ENCODE data around the gene TET1. TPM values are rescaled to one million over a fixed set of nuclear protein-coding genes. Genes with fewer than 3 reads are reported as not detected.

TET1 gene
- total RNA-seq, 1 experiment from 2014 or later = 2.3 TPM

GRCh38 chr10:68696018-68696417, 135.9 kb downstream of the TET1 start:
- H3K27ac ChIP-seq (ENCODE audit: low read length) = no peak overlapping the region
- in situ Hi-C loops (cut with HindIII; ENCODE audit: low pct_unique_long_range_greater_than_20kb, low sequenced_read_pairs) (no loop called here), intact Hi-C loops (cut with micrococcal nuclease; ENCODE audit: unreplicated experiment) (no loop called here)
- no peaks in the 10 kb centered on the region for H3K27me3 ChIP-seq (ENCODE audit: control insufficient read depth, insufficient read depth, low read length)
- H3K9me3 ChIP-seq (ENCODE audit: control insufficient read depth, insufficient read depth, low read depth, low read length) = no peaks in the 10 kb centered on the region
- no peak for TF ChIP-seq REST (IDR thresholded peaks at IDR 0.05; ENCODE audit: insufficient read depth in 1 of 2, low read depth in 2 of 2, low read length in 1 of 2)
- TF ChIP-seq CTCF (IDR thresholded peaks at IDR 0.05) = no peak
- TF ChIP-seq SIN3A (IDR thresholded peaks at IDR 0.05; ENCODE audit: borderline replicate concordance, insufficient read depth, low read depth, low read length) = no peak
- no peak for TF ChIP-seq POLR2AphosphoS5 (IDR thresholded peaks at IDR 0.05; ENCODE audit: low read depth, low read length)
- TF ChIP-seq TCF7L2 (IDR thresholded peaks at IDR 0.05; ENCODE audit: low read depth, low read length) = no peak
- CTCF ChIA-PET = interaction anchor here (0.6 kb wide), 2 partner anchors 65 to 187 kb away, joined by 3 to 6 read pairs; no protein-coding TSS in a partner anchor
- H3K4me1 ChIP-seq (ENCODE audit: control insufficient read depth, insufficient read depth, low read length) = no peaks in the 10 kb centered on the region
- DNase-seq (ENCODE audit: low read depth, low spot score) = no peak
- ATAC-seq = no peak
- no TSS peak for BruUV-seq (replicated peaks)
- POLR2A ChIA-PET = interaction anchor here (0.5 to 0.6 kb wide), 3 partner anchors 8 to 90 kb away, joined by 3 read pairs; no protein-coding TSS in a partner anchor
- no peaks in the 10 kb centered on the region for H3K36me3 ChIP-seq (ENCODE audit: control insufficient read depth, insufficient read depth, low read length)
- H3K4me3 ChIP-seq (ENCODE audit: low read depth in 2 of 2, low read length in 2 of 2) = no peak overlapping the region

DNA sequence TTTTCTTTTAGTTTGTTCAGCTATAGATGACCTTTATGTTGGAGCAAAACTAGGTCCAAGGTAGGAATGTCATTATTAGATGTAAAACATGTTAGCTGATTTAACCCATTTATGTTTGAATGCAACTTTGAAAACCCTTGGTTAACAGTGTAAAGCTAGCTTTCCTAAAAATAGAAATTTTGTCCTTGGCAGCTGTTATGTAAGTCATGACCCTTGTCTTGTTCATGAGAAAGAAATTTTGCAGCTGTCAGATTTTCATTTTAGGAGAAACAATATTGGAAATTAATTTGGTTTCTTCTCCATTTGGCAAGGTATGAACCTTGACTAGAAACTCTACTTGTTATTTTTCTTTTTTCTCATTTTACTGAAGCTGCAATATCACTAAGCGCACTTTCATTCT, 137.0 kb downstream of the TET1 start:
- POLR2A ChIA-PET = no interaction called here

More for the DNA sequence above, 137.0 kb downstream of the TET1 start:
- no peak for TF ChIP-seq POLR2AphosphoS5 (IDR thresholded peaks at IDR 0.05; ENCODE audit: low read depth, low read length)
- no peak for TF ChIP-seq TCF7L2 (IDR thresholded peaks at IDR 0.05; ENCODE audit: low read depth, low read length)
- TF ChIP-seq CTCF (IDR thresholded peaks at IDR 0.05) = no peak
- no peak for TF ChIP-seq REST (IDR thresholded peaks at IDR 0.05; ENCODE audit: insufficient read depth in 1 of 2, low read depth in 2 of 2, low read length in 1 of 2)
- DNase-seq (ENCODE audit: low read depth, low spot score) = no peak
- no peak overlapping the region for H3K4me3 ChIP-seq (ENCODE audit: low read depth in 2 of 2, low read length in 2 of 2)
- no peaks in the 10 kb centered on the region for H3K36me3 ChIP-seq (ENCODE audit: control insufficient read depth, insufficient read depth, low read length)
- CTCF ChIA-PET = interaction anchor here (0.6 kb wide), 1 partner anchor 91 kb away, joined by 3 read pairs; no protein-coding TSS in a partner anchor
- in situ Hi-C loops (cut with HindIII; ENCODE audit: low pct_unique_long_range_greater_than_20kb, low sequenced_read_pairs) (no loop called here), intact Hi-C loops (cut with micrococcal nuclease; ENCODE audit: unreplicated experiment) (no loop called here)
- H3K27me3 ChIP-seq (ENCODE audit: control insufficient read depth, insufficient read depth, low read length) = no peaks in the 10 kb centered on the region
- no TSS peak for BruUV-seq (replicated peaks)
- ATAC-seq = no peak
- no peaks in the 10 kb centered on the region for H3K9me3 ChIP-seq (ENCODE audit: control insufficient read depth, insufficient read depth, low read depth, low read length)
- H3K4me1 ChIP-seq (ENCODE audit: control insufficient read depth, insufficient read depth, low read length) = no peaks in the 10 kb centered on the region
- H3K27ac ChIP-seq (ENCODE audit: low read length) = no peak overlapping the region

Data from Panc1 (cell line).